CMK (cell line): ENCODE results near the gene APH1B.
"Not testable (repeated sequence)": the region's sequence is repeated elsewhere in the genome, so short reads cannot be mapped to it uniquely, and the experiment has no call there.

Source experiments
- DNase-seq: peaks from one replicate; pipeline ENCODE4 v3.0.0-alpha.2; 2010; ENCODE audit warnings: low read depth

Gene APH1B

DNA sequence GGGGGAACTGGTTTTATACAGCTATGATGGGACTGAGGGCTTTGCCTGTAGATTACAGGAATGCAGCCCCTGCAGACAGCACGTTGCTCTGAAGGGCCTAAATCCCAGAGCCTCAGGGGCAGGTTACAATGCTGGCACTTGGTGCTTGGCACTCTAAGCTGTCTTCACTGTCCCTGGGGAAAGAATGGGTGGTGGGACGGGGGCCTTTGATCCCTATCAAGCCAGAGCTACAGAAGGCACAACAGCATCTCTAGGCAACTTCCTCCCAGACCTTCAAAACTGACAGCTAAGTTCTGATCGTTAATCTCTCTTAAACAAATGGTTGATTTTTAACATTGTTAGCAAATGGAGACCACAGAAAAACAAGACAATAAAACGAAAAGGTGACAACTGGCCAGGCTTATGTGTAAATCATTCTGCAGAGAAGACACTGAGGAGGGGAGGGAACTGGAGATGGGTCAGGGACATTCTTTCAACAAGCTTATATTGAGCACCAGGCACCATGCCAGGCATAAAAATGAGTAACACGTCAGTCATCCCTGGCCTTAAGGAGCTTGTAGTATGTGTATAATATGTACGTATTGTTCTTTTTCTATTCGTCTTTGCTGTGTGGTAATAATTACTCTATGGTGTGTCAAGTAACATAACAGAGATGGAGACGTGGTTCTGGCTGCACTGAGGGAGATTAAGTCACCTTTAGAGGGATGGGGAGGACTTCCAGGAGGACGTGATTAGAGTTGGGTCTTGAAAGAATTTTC lies 55.1 kb downstream of the APH1B start:
- DNase-seq: no peak

DNA sequence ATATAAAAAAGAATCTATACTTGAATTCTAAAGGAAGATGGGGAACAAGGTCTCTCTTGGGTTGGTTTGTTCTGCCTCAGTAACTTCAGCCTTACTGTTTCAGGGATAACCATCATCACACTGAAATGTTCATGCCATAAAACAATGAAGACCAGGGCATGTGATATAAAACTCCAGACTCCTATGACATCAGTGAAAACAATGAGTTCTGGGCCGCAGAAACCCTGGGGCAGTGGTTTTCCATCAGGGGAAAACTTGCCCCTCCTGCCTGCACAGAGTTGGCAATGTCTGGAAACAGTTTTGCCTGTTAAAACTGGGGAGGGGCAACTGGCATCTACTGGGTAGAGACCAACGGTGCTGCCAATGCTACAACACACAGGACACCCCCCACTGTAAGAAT lies 57.4 kb downstream of the APH1B start:
- DNase-seq: no peak

DNA sequence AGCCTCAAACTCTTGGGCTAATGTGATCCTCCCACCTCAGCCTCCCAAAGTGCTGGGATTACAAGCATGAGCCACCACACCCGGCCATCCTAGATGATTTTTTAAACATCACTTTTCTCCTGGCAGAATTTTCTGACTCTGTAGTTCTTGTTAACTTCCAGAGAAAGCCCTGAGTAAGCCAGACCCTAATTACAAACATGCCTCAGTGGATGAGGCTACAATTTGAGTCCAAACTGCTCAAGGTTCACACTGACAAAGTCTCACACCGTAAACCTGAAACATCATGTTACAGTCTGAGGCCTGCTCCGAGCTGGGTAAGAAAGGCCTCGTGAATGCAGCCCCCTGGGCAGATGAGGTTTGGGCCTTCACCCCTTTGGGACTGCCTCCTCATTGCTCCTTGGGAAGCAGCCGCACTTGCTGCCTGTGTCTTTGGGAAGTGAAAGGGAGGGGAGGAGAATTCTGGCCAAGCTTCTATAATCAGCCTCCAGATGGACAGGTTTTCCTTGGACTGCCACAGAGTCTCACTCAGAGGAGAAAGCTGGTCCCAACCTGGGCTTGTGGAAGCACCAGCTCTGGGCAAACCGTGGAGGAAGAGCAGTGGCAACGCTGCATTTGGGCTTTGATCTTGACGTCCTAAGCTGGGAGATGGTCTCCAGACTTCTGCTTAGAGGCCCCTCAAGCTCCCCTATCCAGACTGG lies 58.3 kb downstream of the APH1B start:
- DNase-seq: no peak

DNA sequence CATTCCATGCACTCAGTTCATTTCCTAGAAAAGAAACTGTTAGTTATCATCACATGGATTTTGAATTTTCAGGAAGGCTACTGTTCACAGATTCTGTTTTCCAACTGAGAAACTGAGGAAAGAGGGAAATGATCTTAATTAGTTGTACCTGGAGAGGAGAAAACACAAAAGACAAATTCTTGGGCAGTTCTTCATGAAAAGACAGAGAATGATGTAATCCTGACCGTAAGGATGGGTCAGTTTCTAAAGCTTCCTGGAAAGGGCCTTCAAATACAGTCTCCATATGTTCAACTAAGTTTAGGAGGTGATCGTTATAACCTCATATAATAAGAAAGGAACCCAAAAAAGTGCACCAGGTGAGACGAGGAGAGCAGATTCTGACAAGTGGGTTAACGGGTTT lies 59.6 kb downstream of the APH1B start:
- no peak for DNase-seq

DNA sequence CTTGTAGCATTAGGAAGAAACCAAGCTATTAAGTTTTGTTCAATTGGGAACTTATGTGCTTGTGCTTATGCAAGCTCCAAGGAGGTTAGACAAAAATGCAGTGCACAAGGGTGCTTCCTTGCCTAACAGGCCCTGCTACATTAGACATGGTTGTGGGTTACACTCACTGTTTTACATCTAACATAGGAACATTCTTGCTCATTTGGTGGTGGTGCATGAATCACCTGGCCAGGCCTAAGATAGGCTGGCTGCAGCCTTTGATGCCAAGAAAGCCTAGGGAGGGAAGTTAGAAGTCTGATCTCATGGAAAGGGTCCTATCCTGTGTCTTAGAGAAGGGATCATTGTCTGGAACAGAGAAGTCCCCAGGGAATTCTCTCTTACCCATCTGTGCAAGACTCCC lies 60.8 kb downstream of the APH1B start:
- no peak for DNase-seq

DNA sequence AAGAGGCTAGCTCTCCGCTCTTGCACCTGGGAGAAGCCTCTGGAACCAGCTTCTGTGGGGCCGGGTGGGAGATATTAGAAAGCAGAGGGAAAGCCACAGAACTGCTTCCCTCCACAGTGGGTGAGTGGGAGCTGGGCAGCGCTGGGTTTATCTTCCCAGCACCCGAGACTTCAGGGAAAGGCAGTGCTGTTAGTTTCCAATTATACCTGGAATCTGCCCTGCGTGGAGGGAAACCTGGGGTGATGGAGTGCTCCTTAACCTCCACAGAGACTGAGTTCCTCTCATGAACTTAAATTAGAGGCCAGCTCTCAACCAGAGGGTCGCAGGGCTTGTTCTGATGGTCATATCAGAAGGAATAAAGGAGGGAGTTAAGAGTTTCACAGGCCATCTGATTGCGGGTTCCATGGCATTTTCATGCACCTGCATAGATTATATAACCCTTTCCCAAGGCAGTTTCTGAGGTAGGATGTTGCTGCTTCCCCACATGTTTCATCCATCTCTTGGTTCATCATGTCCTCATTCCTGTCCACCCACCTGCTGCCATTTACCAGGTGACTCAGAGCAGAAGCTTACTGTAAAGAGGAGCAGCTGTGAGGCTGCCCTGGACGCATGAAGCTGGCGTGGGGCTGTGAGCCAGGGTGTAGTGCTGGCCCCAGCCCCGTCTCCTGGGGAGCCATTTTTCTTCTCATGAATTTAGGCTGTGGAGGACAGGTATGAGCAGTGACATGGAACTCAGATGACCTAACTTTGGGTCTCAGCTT lies 61.8 kb downstream of the APH1B start:
- no peak for DNase-seq

DNA sequence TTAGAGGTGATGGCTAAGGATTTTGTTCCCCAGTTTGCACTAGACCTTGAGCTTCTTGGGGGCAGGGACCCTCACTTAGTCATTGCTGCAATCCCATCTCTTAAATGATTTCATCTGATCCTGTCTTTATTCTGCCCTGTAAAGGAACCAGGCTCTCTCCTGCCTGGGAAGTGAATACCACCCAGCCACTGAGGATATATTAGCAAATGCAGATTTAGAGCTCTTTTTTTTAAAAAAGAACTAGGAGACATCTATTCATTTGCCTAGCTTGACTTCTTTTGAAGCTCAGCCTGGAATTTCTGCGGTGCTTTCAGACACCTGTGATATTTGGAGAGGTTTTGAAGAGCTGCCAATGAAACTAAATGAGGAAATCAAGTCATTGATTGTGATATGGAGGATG lies 62.4 kb downstream of the APH1B start:
- DNase-seq: no peak

DNA sequence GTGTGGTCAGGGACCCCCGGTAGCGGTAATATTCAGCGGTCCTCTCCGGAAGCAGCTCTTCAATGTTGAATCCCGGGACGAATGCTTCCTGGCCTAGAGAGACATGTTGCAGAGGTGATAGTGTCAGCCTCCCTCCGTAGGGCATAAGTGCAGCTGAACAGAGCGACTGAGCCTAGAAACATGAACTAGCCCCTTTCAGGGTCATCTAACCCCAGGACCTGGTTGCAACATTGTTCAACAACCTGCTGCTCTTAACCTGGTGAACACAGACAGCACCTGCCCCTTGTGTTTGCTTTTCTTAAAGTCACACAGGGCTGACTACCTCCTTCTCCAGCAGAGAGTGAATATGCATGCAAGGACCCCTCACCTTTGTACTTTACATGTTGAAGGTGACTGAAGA lies 62.9 kb downstream of the APH1B start:
- DNase-seq: no peak

DNA sequence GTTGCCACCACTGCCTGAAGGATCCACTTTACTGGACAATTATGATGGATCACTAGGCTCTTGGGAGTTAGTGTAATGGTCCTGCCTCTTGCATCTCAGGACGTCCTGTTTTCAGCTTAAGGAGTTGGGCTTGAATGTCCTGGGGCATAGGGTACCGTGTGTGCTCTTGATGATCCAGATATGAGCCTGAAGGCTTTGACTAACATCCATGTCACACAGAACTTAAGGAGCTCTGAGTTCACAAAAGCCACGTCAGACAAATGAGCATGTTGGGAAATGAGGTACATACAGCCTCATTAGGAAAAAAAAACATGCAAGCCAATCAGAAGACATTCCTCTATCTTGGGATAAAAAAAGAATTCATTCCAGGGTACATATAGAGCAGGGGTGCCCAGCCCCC lies 63.5 kb downstream of the APH1B start:
- DNase-seq: no peak

DNA sequence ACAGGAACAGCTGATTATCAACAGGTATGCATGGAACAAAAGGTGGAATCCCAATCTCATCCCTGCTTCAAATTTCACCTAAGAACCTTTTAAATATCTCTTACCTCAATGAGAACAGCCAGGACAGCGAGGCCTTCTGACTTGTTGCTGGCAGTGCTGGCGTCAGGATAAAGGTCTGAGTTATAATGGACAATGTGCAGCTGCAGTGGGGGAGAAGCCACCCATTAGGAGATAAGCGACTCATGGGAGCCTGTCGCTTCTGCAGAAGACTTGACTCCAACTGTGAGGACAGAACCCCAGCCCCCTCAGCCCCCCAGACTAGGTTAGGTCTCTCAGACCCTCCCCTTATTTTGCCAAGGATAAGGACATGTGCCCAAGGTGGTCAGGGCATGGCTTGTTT lies 64.5 kb downstream of the APH1B start:
- no peak for DNase-seq

DNA sequence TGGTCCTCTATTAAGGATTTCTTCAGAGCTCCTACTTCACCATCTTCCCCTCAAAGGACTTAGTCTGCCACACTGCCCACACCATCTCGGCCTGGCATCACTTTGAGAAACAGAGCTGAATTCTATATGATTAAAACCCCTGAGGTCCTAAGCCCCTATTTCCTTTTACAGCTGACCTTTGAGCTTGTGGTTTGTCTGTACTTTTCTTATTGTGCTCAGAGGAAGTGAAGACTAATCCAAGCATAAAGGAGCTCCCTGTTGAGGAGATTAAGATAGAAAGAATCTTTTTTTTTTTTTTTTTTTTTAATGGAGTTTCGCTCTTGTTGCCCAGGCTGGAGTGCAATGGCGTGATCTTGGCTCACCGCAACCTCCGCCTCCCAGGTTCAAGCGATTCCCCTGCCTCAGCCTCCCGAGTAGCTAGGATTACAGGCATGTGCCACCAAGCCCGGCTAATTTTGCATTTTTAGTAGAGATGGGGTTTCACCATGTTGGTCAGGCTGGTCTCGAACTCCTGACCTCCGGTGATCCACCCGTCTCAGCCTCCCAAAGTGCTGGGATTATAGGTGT lies 65.7 kb downstream of the APH1B start:
- DNase-seq: not testable (repeated sequence)

DNA sequence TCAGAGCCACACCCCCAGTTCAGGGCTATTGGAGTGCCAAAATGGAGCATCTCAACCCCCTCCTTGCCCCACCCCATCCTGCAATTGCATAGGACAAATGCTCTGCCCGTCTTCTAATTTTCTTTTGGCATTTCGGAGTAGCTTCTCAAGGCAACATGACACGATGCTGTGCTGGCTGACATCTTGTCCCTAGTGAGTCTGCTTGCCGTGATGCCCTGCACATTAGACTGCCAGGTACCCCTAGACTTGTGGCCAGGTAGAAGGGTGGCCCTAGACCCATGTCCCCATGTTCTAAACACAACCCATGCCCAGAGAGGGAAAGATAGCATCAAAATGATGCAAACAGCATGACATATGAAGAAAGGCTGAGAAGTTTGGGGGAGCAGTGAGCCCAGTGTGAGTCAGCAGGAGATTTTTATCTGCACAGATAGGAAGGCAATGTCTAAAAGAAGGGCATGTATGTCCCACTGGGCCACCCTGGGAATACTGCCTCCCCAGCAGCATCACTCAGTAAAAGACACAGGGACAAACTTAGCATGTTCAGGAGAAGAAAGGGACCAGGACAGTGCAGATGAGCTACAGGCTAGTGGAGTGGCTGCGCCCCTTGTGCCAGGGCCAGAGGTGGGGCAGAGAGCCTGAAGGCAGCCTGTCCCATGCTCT lies 67.5 kb downstream of the APH1B start:
- no peak for DNase-seq

DNA sequence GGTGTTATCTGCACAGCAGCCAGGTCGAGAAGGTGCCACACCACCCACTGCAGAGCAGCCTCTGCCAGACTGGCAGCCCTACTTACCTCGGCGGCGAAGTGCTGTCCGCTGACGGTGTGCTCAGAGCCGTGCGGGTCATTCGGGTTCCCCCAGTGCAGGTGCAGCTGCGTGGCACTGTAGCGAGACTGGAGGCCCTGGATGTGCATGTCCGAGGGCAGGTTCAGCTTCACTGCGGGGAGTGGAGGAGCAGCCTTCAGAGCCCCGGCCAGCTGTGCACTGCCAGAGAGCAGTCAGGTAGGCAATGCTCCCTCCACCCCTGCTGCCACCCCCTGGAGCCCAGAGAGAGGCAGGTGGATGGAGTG lies 68.0 kb downstream of the APH1B start:
- no peak for DNase-seq

DNA sequence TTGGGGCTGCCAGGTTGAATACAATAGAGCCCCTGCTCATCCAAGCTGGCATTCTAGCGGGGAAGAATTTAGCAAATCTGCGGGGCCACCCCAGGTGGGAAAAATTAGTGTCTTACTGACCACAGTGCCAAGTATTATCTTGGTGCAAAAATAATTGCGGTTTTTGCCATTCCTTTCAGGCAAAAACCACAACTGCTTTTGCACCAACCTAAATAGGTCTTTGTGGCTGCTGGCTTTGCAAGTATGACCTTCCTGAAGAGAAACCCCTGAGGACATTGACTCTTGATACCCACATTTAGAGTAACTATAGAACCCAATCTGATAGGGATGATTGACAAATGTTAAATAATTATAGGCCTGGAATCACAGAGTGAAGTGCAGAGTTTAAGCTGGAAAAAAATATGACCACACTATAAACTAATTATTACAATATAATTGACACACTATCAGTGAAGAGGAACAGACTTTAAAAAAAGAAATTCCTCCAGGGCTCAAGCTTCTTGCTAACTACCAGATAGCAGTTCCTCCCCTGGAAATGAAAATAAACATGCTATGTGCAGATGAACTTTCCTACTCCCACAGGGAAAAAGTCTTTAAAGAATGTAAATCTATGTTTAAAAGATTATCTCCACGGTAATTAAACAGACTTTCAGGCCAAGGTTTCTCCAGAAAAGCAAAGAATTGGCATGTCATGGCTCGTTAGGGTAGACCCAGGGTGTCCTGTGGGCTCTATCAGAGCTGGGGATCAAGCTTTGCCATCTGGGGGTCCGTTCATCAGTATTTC lies 69.9 kb downstream of the APH1B start:
- DNase-seq: no peak

DNA sequence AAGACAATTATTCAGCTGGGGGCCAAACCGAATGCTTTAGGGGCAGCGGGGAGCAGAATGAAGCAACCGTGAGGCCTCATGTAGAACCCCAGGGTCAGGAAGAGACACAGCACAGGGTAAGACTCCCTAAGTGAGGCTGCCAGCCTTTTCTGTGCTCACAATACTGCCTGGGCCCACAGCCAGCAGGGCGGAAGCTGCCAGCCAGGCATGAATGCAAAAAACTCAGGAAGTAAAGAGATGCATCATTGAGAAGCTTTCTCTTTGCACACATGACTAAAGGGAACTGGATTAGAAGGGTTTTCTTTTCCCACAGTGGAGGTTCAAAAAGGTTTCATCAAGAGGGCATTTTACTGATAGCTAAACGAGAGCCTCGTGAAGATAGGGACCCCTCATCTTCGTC lies 71.0 kb downstream of the APH1B start:
- DNase-seq: no peak

DNA sequence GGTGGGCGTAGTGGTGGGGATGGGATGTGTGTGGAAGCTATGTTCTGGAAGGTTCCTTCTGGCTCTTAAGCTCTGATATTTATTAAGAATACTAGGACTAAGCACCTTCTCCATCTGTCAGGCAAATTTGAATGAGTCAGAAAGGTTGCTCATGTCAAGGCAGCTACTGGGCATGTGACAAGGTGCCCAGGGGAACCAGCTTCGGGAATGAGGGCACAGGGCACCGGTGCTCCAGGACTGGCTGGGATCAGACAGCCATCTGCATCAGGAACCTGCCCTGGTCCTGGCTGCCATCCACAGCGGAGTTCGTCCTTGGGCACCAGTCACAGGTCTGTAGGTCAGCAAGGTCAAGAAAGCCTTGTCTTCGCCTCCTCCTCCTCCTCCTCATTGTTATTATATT lies 71.8 kb downstream of the APH1B start:
- DNase-seq: no peak

DNA sequence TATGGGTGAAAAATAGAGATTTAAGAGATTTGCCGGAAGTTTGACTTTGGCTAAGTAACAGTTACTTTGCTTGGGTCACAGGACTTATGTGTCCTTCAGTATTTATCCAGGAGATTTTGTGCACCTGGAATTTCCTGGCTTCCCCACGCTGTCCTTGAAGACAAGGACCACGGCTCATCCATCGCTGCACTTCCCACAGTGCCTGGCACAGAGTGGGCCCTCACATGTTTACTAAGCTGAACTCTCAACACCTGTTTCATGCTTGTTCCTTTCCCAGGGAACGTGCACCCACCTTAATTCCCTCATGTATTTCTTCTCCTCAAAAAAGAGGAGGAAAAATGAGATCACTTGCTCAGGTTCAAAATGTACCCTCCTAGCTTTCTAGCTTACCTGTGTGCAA lies 72.2 kb downstream of the APH1B start:
- DNase-seq: no peak

DNA sequence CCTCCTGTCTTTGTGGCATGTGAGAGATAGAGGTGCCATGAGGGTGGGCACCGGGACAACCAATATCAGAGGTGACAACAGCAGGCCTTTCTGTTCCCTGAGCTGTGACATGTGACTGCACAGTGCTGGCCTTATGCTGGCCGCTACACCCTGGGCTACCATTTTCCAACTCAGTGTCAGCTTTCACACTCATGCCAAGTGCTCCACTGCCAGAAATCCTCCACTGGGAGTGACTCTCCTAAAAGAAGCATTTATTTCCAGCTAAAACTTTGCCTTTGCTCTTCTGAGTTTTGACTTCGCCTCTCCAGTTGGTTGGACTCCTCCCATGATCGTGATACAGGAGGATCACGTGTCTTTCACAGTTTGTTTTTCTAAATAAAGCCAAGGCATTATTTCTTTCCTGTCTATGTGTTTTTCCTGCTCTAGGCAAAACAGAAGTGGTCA lies 72.8 kb downstream of the APH1B start:
- DNase-seq: no peak

DNA sequence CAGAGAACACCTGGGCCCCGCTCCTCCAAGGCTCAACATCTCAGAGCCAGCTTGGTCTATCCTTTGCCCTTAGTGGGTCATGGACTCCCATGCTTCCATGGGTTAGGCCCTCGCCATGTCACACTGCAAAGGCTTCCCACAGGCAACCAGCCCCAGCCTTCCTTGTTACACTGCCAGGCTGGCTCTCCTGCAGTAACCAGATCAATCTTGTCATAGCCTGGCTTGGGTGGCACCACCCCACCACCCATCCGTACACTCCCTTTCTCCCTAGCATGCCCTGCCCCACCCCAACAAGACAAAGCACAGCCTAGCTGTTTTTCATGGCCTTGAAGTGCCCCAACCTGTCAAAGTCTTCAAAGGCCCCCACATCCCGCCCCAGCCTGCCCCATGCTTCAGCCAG lies 73.8 kb downstream of the APH1B start:
- no peak for DNase-seq

DNA sequence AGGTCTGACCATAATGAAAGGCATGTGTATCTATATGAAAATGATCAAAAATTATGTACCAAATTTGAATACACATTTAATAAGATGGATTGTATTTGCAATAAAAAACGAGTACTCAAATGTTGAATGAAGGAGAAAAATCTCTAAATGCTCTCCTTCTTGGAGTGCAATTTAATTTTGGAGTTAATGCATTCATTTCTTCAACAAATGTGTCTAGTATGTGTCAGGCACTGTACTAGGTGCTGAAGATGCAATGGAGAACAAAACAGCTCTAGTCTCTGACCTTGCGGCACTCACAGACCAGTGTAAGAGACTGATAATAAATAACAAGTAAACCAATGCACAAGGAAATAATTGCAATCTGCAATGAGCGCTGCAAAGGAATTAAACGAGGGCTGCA lies 75.4 kb downstream of the APH1B start:
- DNase-seq: no peak

DNA sequence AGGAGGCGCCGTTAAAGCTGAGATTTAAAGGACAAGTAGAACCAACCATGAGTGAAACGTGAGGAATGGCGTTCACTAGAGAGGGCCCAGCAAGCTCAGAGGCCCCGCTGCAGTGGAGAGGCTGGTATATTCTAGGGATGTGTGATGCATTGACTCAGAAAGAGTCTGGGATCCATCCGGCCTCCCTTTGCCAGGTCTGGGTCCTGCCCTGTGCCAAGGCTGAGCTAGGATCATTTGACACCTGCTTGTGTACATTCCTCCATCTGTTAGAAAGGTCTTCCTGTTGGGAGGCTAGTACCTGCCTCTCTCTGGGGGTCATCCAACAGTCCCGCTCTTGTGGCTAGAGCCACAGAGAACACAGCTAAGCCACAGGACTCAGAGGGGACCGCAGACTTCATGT lies 75.9 kb downstream of the APH1B start:
- DNase-seq: no peak

DNA sequence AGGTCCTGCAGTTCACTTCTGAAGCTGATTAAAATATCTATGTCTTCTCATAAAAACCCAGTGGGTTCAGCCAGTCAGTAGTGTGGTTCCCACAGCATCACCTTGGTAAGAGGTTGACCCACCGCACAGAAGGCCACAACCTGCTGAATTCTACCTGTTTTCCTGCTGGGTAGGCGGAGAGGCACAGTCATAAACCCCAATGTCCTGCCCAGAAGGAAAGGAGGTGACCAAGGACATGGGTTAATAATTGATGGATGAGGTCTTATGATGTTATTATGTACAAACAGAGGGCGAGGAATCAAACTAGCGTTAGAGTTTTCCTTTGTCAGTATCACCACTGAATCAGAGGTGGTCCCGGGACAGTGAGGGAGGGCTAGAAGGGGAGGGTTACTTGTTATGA lies 76.5 kb downstream of the APH1B start:
- DNase-seq: no peak
